HEK293 (cell line): Measurements from ENCODE around the gene DTL.

Experiments
- AEBP2 ChIP-seq: fragments of 450-650 bp; formaldehyde crosslinking; IDR thresholded peaks from 2 replicates; pipeline ENCODE4 v1.5.1; 2016; ENCODE audit warnings: missing biosample characterization, missing genetic modification characterization, borderline replicate concordance
- GLI4 ChIP-seq: fragments of 450-650 bp; formaldehyde crosslinking; IDR thresholded peaks from 2 replicates; pipeline ENCODE4 v1.5.1; 2016; ENCODE audit warnings: missing biosample characterization, missing genetic modification characterization
- GLIS2 ChIP-seq: fragments of 450-650 bp; formaldehyde crosslinking; IDR thresholded peaks from 2 replicates; pipeline ENCODE4 v1.5.1; 2016; ENCODE audit warnings: missing biosample characterization, missing genetic modification characterization
- HOXD13 ChIP-seq: sonication (generic); formaldehyde crosslinking; IDR thresholded peaks from 2 replicates; pipeline ENCODE4 v1.8.0; 2022; ENCODE audit warnings: missing genetic modification reagents, borderline replicate concordance
- KLF17 ChIP-seq: fragments of 450-650 bp; formaldehyde crosslinking; IDR thresholded peaks from 2 replicates; pipeline ENCODE4 v1.5.1; 2016; ENCODE audit warnings: missing biosample characterization, missing genetic modification characterization
- OSR2 ChIP-seq: fragments of 450-650 bp; formaldehyde crosslinking; IDR thresholded peaks from 2 replicates; pipeline ENCODE4 v1.5.1; 2016; ENCODE audit warnings: missing biosample characterization, missing genetic modification characterization
- RBAK ChIP-seq: fragments of 450-650 bp; formaldehyde crosslinking; IDR thresholded peaks from 2 replicates; pipeline ENCODE4 v1.5.1; 2016; ENCODE audit warnings: missing biosample characterization, missing genetic modification characterization
- SALL2 ChIP-seq: fragments of 450-650 bp; formaldehyde crosslinking; IDR thresholded peaks from 2 replicates; pipeline ENCODE4 v1.5.0; 2017; ENCODE audit warnings: missing biosample characterization, mild to moderate bottlenecking, missing genetic modification characterization, borderline replicate concordance
- YY2 ChIP-seq: fragments of 450-650 bp; formaldehyde crosslinking; IDR thresholded peaks from 2 replicates; pipeline ENCODE4 v1.5.1; 2016; ENCODE audit warnings: missing biosample characterization, missing genetic modification characterization
- ZBTB8A ChIP-seq: fragments of 450-650 bp; formaldehyde crosslinking; IDR thresholded peaks from 2 replicates; pipeline ENCODE4 v1.5.1; 2016; ENCODE audit warnings: missing biosample characterization, missing genetic modification characterization
- ZEB2 ChIP-seq: fragments of 450-650 bp; formaldehyde crosslinking; IDR thresholded peaks from 2 replicates; pipeline ENCODE4 v1.5.1; 2016; ENCODE audit warnings: missing biosample characterization, missing genetic modification characterization
- ZFHX2 ChIP-seq: fragments of 450-650 bp; formaldehyde crosslinking; conservative IDR thresholded peaks from 2 replicates; pipeline ENCODE4 v1.5.1; 2016; ENCODE audit warnings: missing biosample characterization, missing genetic modification characterization
- ZFP37 ChIP-seq: fragments of 450-650 bp; formaldehyde crosslinking; IDR thresholded peaks from 2 replicates; pipeline ENCODE4 v1.5.1; 2016; ENCODE audit warnings: missing biosample characterization, missing genetic modification characterization
- ZNF10 ChIP-seq: fragments of 450-650 bp; formaldehyde crosslinking; IDR thresholded peaks from 2 replicates; pipeline ENCODE4 v1.5.1; 2017; ENCODE audit warnings: missing biosample characterization, missing genetic modification characterization
- ZNF26 ChIP-seq: fragments of 450-650 bp; formaldehyde crosslinking; IDR thresholded peaks from 2 replicates; pipeline ENCODE4 v1.5.1; 2016; ENCODE audit warnings: missing biosample characterization, missing genetic modification characterization
- ZNF311 ChIP-seq: fragments of 450-650 bp; formaldehyde crosslinking; IDR thresholded peaks from 2 replicates; pipeline ENCODE4 v1.5.1; 2017; ENCODE audit warnings: missing biosample characterization, missing genetic modification characterization, borderline replicate concordance
- ZNF324 ChIP-seq: fragments of 450-650 bp; formaldehyde crosslinking; IDR thresholded peaks from 2 replicates; pipeline ENCODE4 v1.5.1; 2016; ENCODE audit warnings: missing biosample characterization, missing genetic modification characterization
- ZNF362 ChIP-seq: fragments of 450-650 bp; formaldehyde crosslinking; IDR thresholded peaks from 2 replicates; pipeline ENCODE4 v1.5.1; 2016; ENCODE audit warnings: missing biosample characterization, missing genetic modification characterization
- ZNF366 ChIP-seq: fragments of 450-650 bp; formaldehyde crosslinking; conservative IDR thresholded peaks from 2 replicates; pipeline ENCODE4 v1.5.1; 2016; ENCODE audit warnings: missing biosample characterization, missing genetic modification characterization
- ZNF37A ChIP-seq: fragments of 450-650 bp; IDR thresholded peaks from 2 replicates; pipeline ENCODE4 v1.5.1; 2018; ENCODE audit warnings: missing biosample characterization, missing genetic modification characterization
- ZNF398 ChIP-seq: fragments of 450-650 bp; formaldehyde crosslinking; IDR thresholded peaks from 2 replicates; pipeline ENCODE4 v1.5.1; 2017; ENCODE audit warnings: missing biosample characterization, missing genetic modification characterization
- ZNF416 ChIP-seq: fragments of 450-650 bp; formaldehyde crosslinking; IDR thresholded peaks from 2 replicates; pipeline ENCODE4 v1.5.1; 2016; ENCODE audit warnings: missing biosample characterization, missing genetic modification characterization
- ZNF513 ChIP-seq: fragments of 450-650 bp; IDR thresholded peaks from 2 replicates; pipeline ENCODE4 v1.5.1; 2018; ENCODE audit warnings: missing biosample characterization, missing genetic modification characterization
- ZNF529 ChIP-seq: fragments of 450-650 bp; formaldehyde crosslinking; IDR thresholded peaks from 2 replicates; pipeline ENCODE4 v1.5.1; 2017; ENCODE audit warnings: missing genetic modification characterization, missing biosample characterization; ENCODE audit not compliant: insufficient replicate concordance
- ZNF624 ChIP-seq: fragments of 450-650 bp; formaldehyde crosslinking; IDR thresholded peaks from 2 replicates; pipeline ENCODE4 v1.5.1; 2017; ENCODE audit warnings: missing biosample characterization, missing genetic modification characterization
- ZNF654 ChIP-seq: fragments of 450-650 bp; formaldehyde crosslinking; IDR thresholded peaks from 2 replicates; pipeline ENCODE4 v1.5.1; 2016; ENCODE audit warnings: low read depth, missing biosample characterization, missing genetic modification characterization
- ZNF664 ChIP-seq: fragments of 450-650 bp; formaldehyde crosslinking; IDR thresholded peaks from 2 replicates; pipeline ENCODE4 v1.5.1; 2016; ENCODE audit warnings: missing biosample characterization, missing genetic modification characterization
- ZNF707 ChIP-seq: fragments of 450-650 bp; formaldehyde crosslinking; IDR thresholded peaks from 2 replicates; pipeline ENCODE4 v1.5.1; 2016; ENCODE audit warnings: missing biosample characterization, missing genetic modification characterization
- ZNF776 ChIP-seq: fragments of 450-650 bp; formaldehyde crosslinking; IDR thresholded peaks from 2 replicates; pipeline ENCODE4 v1.5.0; 2017; ENCODE audit warnings: missing biosample characterization, missing genetic modification characterization, borderline replicate concordance
- ZNF791 ChIP-seq: fragments of 450-650 bp; formaldehyde crosslinking; IDR thresholded peaks from 2 replicates; pipeline ENCODE4 v1.5.1; 2016; ENCODE audit warnings: missing biosample characterization, missing genetic modification characterization
- ZSCAN30 ChIP-seq: fragments of 450-650 bp; IDR thresholded peaks from 2 replicates; pipeline ENCODE4 v1.5.1; 2018; ENCODE audit warnings: missing biosample characterization, mild to moderate bottlenecking, missing genetic modification characterization, moderate library complexity

DTL gene

GRCh38 chr1:212035123-212035834, at the start of gene DTL, which contains the start of gene INTS7 (continued):
- TF ChIP-seq ZNF654 (peak; percentile 69), ZNF366 (peak; percentile 76), ZNF26 (tag by site-specific recombination) (no peak), RBAK (no peak), ZNF664 (no peak), ZEB2 (tag by site-specific recombination) (peak; percentile 91), ZNF416 (tag by site-specific recombination) (no peak), GLI4 (no peak), ZFP37 (tag by site-specific recombination) (peak; percentile 62), GLIS2 (tag by site-specific recombination) (peak; percentile 87), KLF17 (tag by site-specific recombination) (peak; percentile 70), YY2 (tag by site-specific recombination) (peak; percentile 95), ZSCAN30 (0 out of 2 replicates have a peak, but pooled peaks have one; percentile 26), ZNF513 (no peak), OSR2 (tag by site-specific recombination) (no peak; the same call in 1 of the 2 replicates), SALL2 (no peak), ZNF398 (tag by site-specific recombination) (no peak), ZBTB8A (tag by site-specific recombination) (peak; percentile 94), ZNF311 (tag by site-specific recombination) (no peak), ZNF529 (tag by site-specific recombination) (no peak), ZNF624 (tag by site-specific recombination) (peak; percentile 73; the same call in 1 of the 2 replicates), ZNF707 (no peak), ZNF791 (tag by site-specific recombination) (no peak), ZNF362 (tag by site-specific recombination) (peak; percentile 74), ZFHX2 (tag by site-specific recombination) (peak; percentile 90), ZNF10 (peak; percentile 14; the same call in 1 of the 2 replicates), ZNF776 (tag by site-specific recombination) (no peak), ZNF37A (tag by site-specific recombination) (no peak), AEBP2 (tag by site-specific recombination) (no peak), HOXD13 (CRISPR knock-in tag) (no peak), ZNF324 (peak; percentile 87; the same call in 1 of the 2 replicates)
